Jurkat, Clone E6-1 (cell line): ENCODE measurements around the gene TEKT3.

ENCODE experiments used
- DNase-seq: peaks from one replicate; pipeline ENCODE4 v3.0.0-alpha.2; 2011; ENCODE audit warnings: low read depth, low spot score
- H3K4me3 ChIP-seq: 2 replicates; pipeline ENCODE4 v1.5.1; 2011; ENCODE audit warnings: mild to moderate bottlenecking, low read length, control low read depth, moderate library complexity

The TEKT3 gene

GRCh38 chr17:15351925-15352324 lies 10.5 kb upstream of the TEKT3 start:
- DNase-seq: no peak
- H3K4me3 ChIP-seq: no peak overlapping the region

- no peak overlapping the region for H3K4me3 ChIP-seq
- DNase-seq: no peak
These were observed 10.1 kb upstream of the TEKT3 start for GRCh38 chr17:15351478-15351840.

- no peak for DNase-seq
- no peak overlapping the region for H3K4me3 ChIP-seq
These were observed 9.5 kb upstream of the TEKT3 start for GRCh38 chr17:15350777-15351477.

- no peak overlapping the region for H3K4me3 ChIP-seq
- no peak for DNase-seq
These were observed 7.7 kb upstream of the TEKT3 start for GRCh38 chr17:15349119-15349518.

GRCh38 chr17:15348021-15348420 lies 6.6 kb upstream of the TEKT3 start:
- no peak for DNase-seq
- no peak overlapping the region for H3K4me3 ChIP-seq

GRCh38 chr17:15346066-15346595 lies 4.7 kb upstream of the TEKT3 start:
- no peak overlapping the region for H3K4me3 ChIP-seq
- DNase-seq: no peak

GRCh38 chr17:15343749-15344148 lies 2.4 kb upstream of the TEKT3 start:
- H3K4me3 ChIP-seq: no peak overlapping the region
- DNase-seq: no peak

GRCh38 chr17:15342460-15342859 lies 1.1 kb upstream of the TEKT3 start:
- DNase-seq: no peak
- no peak overlapping the region for H3K4me3 ChIP-seq

- no peak overlapping the region for H3K4me3 ChIP-seq
- DNase-seq: no peak
These were observed 569 bp upstream of the TEKT3 start for GRCh38 chr17:15341966-15342365.

GRCh38 chr17:15340966-15341365 lies 431 bp downstream of the TEKT3 start:
- DNase-seq: no peak
- H3K4me3 ChIP-seq: no peak overlapping the region

- DNase-seq: no peak
- H3K4me3 ChIP-seq: no peak overlapping the region
These were observed 6.0 kb downstream of the TEKT3 start for GRCh38 chr17:15335446-15335845.

- no peak for DNase-seq
- no peak overlapping the region for H3K4me3 ChIP-seq
These were observed 7.1 kb downstream of the TEKT3 start for GRCh38 chr17:15334266-15334665.

- no peak for DNase-seq
- H3K4me3 ChIP-seq: no peak overlapping the region
These were observed 9.1 kb downstream of the TEKT3 start for GRCh38 chr17:15332338-15332737.

GRCh38 chr17:15323131-15323530 lies 18.3 kb downstream of the TEKT3 start:
- no peak for DNase-seq
- no peak overlapping the region for H3K4me3 ChIP-seq

- no peak for DNase-seq
- no peak overlapping the region for H3K4me3 ChIP-seq
These were observed 19.7 kb downstream of the TEKT3 start for GRCh38 chr17:15321556-15322251.

GRCh38 chr17:15319452-15320010 lies 21.9 kb downstream of the TEKT3 start:
- no peak for DNase-seq
- no peak overlapping the region for H3K4me3 ChIP-seq

GRCh38 chr17:15311996-15312395 lies 29.4 kb downstream of the TEKT3 start:
- no peak for DNase-seq

GRCh38 chr17:15309793-15310192 lies 31.6 kb downstream of the TEKT3 start:
- H3K4me3 ChIP-seq: no peak overlapping the region
- no peak for DNase-seq

More at GRCh38 chr17:15311996-15312395, 29.4 kb downstream of the TEKT3 start:
- no peak overlapping the region for H3K4me3 ChIP-seq

GRCh38 chr17:15309236-15309635 lies 32.2 kb downstream of the TEKT3 start:
- H3K4me3 ChIP-seq: no peak overlapping the region
- no peak for DNase-seq

- DNase-seq: no peak
These were observed 32.6 kb downstream of the TEKT3 start for GRCh38 chr17:15308758-15309157.

More at GRCh38 chr17:15308758-15309157, 32.6 kb downstream of the TEKT3 start:
- H3K4me3 ChIP-seq: no peak overlapping the region
